GM12878 (cell line): Measurements from ENCODE around the gene NECAB3. TPM values are rescaled to one million over a fixed set of nuclear protein-coding genes. Genes with fewer than 3 reads are reported as not detected.

ENCODE experiments used
- ATAC-seq: fragments of 200-7000 bp; cut with Tn5 transposase; 3 replicates; pipeline ENCODE4 v1.9.1; 2020; ENCODE audit warnings: mild to moderate bottlenecking, moderate library complexity
- BruUV-seq: library from RNA; stranded (reverse); fragments of 400-500 nt; replicated peaks from 2 replicates; lab custom pipeline; 2021; lab: Mats Ljungman, UMichigan
- CTCF ChIA-PET: fragments of 300-600 bp; sonication (Branson Sonifier 250); formaldehyde crosslinking; extraction: SDS; loops from one replicate; lab custom pipeline; 2021; ENCODE audit warnings: inconsistent platforms; lab: Yijun Ruan, JAX
- POLR2A ChIA-PET: fragments of 350-600 bp; formaldehyde crosslinking; extraction: SDS; loops from one replicate; lab custom pipeline; 2021; ENCODE audit warnings: inconsistent platforms; lab: Charles Lee
- RAD21 ChIA-PET: fragments of 300-600 bp; sonication (Branson Sonifier 250); formaldehyde crosslinking; loops from one replicate; lab custom pipeline; 2023; ENCODE audit warnings: antibody characterized with exemption; ENCODE audit not compliant: unreplicated experiment; lab: Charles Lee
- SMC1A ChIA-PET: fragments of 300-600 bp; sonication (Branson Sonifier 250); formaldehyde crosslinking; loops from one replicate; lab custom pipeline; 2023; ENCODE audit not compliant: unreplicated experiment, uncharacterized antibody; lab: Charles Lee
- DNase-seq: peaks from one replicate; pipeline ENCODE4 v3.0.0-alpha.2; 2011; ENCODE audit warnings: low read depth, low spot score
- FAIRE-seq: peaks from 3 replicates; lab custom pipeline; 2011; peaks lifted over from hg19 to GRCh38; lab: Jason Lieb, UNC
- H2AFZ ChIP-seq: 2 replicates; pipeline ENCODE4 v1.6.0; 2011; ENCODE audit warnings: low read depth, low read length, control low read depth; ENCODE audit not compliant: control insufficient read depth
- H3K27ac ChIP-seq: 2 replicates; pipeline ENCODE4 v1.5.1; 2011; ENCODE audit warnings: control low read depth; ENCODE audit not compliant: control insufficient read depth, insufficient read depth
- H3K27me3 ChIP-seq, 2 experiments: replicated peaks in 1 of 2; 2 replicates each; pipeline versions ENCODE4 v1.6.0 to v1.6.1; 2011; ENCODE audit warnings: low read length in 1 of 2; ENCODE audit not compliant: control insufficient read depth in 2 of 2, insufficient read depth in 2 of 2
- H3K36me3 ChIP-seq, 2 experiments: 2 replicates each; pipeline ENCODE4 v1.5.1; 2011; ENCODE audit warnings: low read length in 1 of 2; ENCODE audit not compliant: control insufficient read depth in 2 of 2, insufficient read depth in 2 of 2
- H3K4me1 ChIP-seq: 2 replicates; pipeline ENCODE4 v1.6.1; 2011; ENCODE audit warnings: mild to moderate bottlenecking, low read length, moderate library complexity, mixed read lengths; ENCODE audit not compliant: control insufficient read depth, insufficient read depth
- H3K4me2 ChIP-seq: 2 replicates; pipeline ENCODE4 v1.6.0; 2011; ENCODE audit warnings: control low read depth; ENCODE audit not compliant: control insufficient read depth, insufficient read depth
- H3K4me3 ChIP-seq: fragments of 200-600 bp; sonication (generic); 2 replicates; pipeline ENCODE4 v1.5.1; 2016
- H3K79me2 ChIP-seq: 2 replicates; pipeline ENCODE4 v1.6.0; 2011; ENCODE audit warnings: low read length; ENCODE audit not compliant: control insufficient read depth, insufficient read depth
- H3K9ac ChIP-seq: 2 replicates; pipeline ENCODE4 v1.8.0; 2011; ENCODE audit warnings: low read length, control low read depth, mixed read lengths; ENCODE audit not compliant: control insufficient read depth, insufficient read depth
- H3K9me3 ChIP-seq: replicated peaks from 3 replicates; pipeline ENCODE4 v1.5.1; 2011; ENCODE audit warnings: mild to moderate bottlenecking, low read length; ENCODE audit not compliant: control insufficient read depth, insufficient read depth
- H4K20me1 ChIP-seq: 2 replicates; pipeline ENCODE4 v1.6.0; 2011; ENCODE audit not compliant: control insufficient read depth, insufficient read depth
- ASH2L ChIP-seq: fragments of 300-600, 200-600 bp; sonication (generic); IDR thresholded peaks from 2 replicates; pipeline ENCODE4 v1.6.1; 2017; ENCODE audit warnings: low read depth, mild to moderate bottlenecking, borderline replicate concordance
- GABPA ChIP-seq: IDR thresholded peaks from 2 replicates; pipeline ENCODE4 v1.6.1; 2014; ENCODE audit warnings: antibody characterized with exemption, low read depth, mild to moderate bottlenecking, inconsistent platforms
- NFYA ChIP-seq: IDR thresholded peaks from 2 replicates; pipeline ENCODE4 v1.6.1; 2011; ENCODE audit warnings: low read depth, mild to moderate bottlenecking, low read length, improper control_type of control experiment, borderline replicate concordance
- POLR2A ChIP-seq: IDR thresholded peaks from 2 replicates; pipeline ENCODE4 v1.6.1; 2011; ENCODE audit warnings: low read depth, mild to moderate bottlenecking, low read length
- POU2F2 ChIP-seq: IDR thresholded peaks from 3 replicates; pipeline ENCODE4 v1.6.1; 2011; ENCODE audit warnings: low read depth, mild to moderate bottlenecking, low read length, borderline replicate concordance
- RUNX3 ChIP-seq: IDR thresholded peaks from 2 replicates; pipeline ENCODE4 v1.6.1; 2012; ENCODE audit warnings: low read length, inconsistent platforms
- WGBS: methylation state at CpG from one replicate; pipeline ENCODE4 v1.1.6; 2016; ENCODE audit warnings: low lambda C conversion rate; ENCODE audit not compliant: insufficient replicate concordance, insufficient coverage; ENCODE audit errors: missing lambda C conversion rate; 5-methylcytosine and 5-hydroxymethylcytosine counted together
- in situ Hi-C: fragments of 300-500 bp; cut with MboI; formaldehyde crosslinking; loops from 9 replicates; pipeline ENCODE4 v1.14.3; 2018; ENCODE audit warnings: mixed read lengths
- intact Hi-C: fragments of 100-400 bp; cut with micrococcal nuclease; formaldehyde crosslinking; loops from one replicate; pipeline ENCODE4 v1.14.2; 2022; ENCODE audit not compliant: unreplicated experiment
- polyA plus RNA-seq, 11 experiments: library from polyadenylated mRNA; depleted of rRNA in 4 of 11; unstranded in 6 of 11; stranded (reverse) in 5 of 11; fragments of >200 nt; fragmentation: Nextera tagmentation in 4 of 11; fragmentation: Illumina TruSeq in 1 of 11; extraction: Ambion mirVana in 4 of 11; extraction: Trizol in 1 of 11; gene quantifications; 1 replicate in 1 of 11; 2 replicates in 10 of 11; pipeline versions ENCODE4 v1.2.1 to v1.2.3, GENCODE V29; 2011 to 2016; ENCODE audit warnings: inconsistent platforms in 2 of 11, missing spikeins in 2 of 11, low read depth in 1 of 11
- total RNA-seq, 4 experiments: library from RNA; depleted of rRNA in 3 of 4; stranded (reverse); fragments of >200 nt in 3 of 4; fragmentation: Illumina TruSeq in 1 of 4; extraction: Trizol in 1 of 4; gene quantifications; 2 replicates each; pipeline versions ENCODE4 v1.2.1 to v1.2.3, GENCODE V29; 2013 to 2021
- TF ChIP-seq, protein P1 (sequence below): fragments of 450-650 bp; IDR thresholded peaks from 2 replicates; pipeline ENCODE4 v1.6.1; 2017; ENCODE audit warnings: borderline replicate concordance

NECAB3 gene
- total and polyA plus RNA-seq, 10 of the 15 experiments (the other 5 are each of a cell fraction or from before 2014, with no cell fraction given) = 0.21 to 17.0 (median 7.2) TPM

- Histone ChIP-seq H3K79me2 (no peaks in the 10 kb centered on the region), H3K4me1 (no peaks in the 10 kb centered on the region), H4K20me1 (no peaks in the 10 kb centered on the region), H3K4me3 (no peak overlapping the region), H3K36me3 (0 out of 4 replicates have a peak, but pooled peaks cover 0 to 2% of the 10 kb centered on the region in 2 experiments), H3K4me2 (no peak overlapping the region), H2AFZ (no peak overlapping the region), H3K9me3 (no peaks in the 10 kb centered on the region), H3K27me3 (no peaks in the 10 kb centered on the region), H3K27ac (no peak overlapping the region), H3K9ac (no peak overlapping the region)
- SMC1A ChIA-PET = no interaction called here
- TF ChIP-seq ASH2L = no peak
- no peak for TF ChIP-seq NFYA
- TF ChIP-seq POU2F2 = no peak
- no peak for TF ChIP-seq GABPA
- TF ChIP-seq POLR2A = no peak
- no peak for TF ChIP-seq RUNX3
- TF ChIP-seq, protein P1, sequence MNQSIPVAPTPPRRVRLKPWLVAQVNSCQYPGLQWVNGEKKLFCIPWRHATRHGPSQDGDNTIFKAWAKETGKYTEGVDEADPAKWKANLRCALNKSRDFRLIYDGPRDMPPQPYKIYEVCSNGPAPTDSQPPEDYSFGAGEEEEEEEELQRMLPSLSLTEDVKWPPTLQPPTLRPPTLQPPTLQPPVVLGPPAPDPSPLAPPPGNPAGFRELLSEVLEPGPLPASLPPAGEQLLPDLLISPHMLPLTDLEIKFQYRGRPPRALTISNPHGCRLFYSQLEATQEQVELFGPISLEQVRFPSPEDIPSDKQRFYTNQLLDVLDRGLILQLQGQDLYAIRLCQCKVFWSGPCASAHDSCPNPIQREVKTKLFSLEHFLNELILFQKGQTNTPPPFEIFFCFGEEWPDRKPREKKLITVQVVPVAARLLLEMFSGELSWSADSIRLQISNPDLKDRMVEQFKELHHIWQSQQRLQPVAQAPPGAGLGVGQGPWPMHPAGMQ = no peak
- no peak for ATAC-seq
- intact Hi-C loops (no loop called here), in situ Hi-C loops (no loop called here)
- CTCF ChIA-PET = no interaction called here
- no TSS peak for BruUV-seq
- WGBS = 74% methylated on average over 14 of the region's 14 CpGs
- FAIRE-seq = no peak
- RAD21 ChIA-PET = no interaction called here
- DNase-seq = no peak
- POLR2A ChIA-PET = no interaction called here
Measured at GRCh38 chr20:33710681-33711445, 36.6 kb upstream of the NECAB3 start.
